OCI-LY7 (cell line): ENCODE measurements around the gene ZNF335. TPM values are rescaled to one million over a fixed set of nuclear protein-coding genes. Genes with fewer than 3 reads are reported as not detected.

ENCODE experiments used
- BruUV-seq: library from RNA; stranded (reverse); fragments of 400-500 nt; replicated peaks from 2 replicates; lab custom pipeline; 2021; lab: Mats Ljungman, UMichigan
- CTCF ChIA-PET: fragments of 300-600 bp; sonication (Branson Sonifier 250); formaldehyde crosslinking; loops from one replicate; lab custom pipeline; 2022; ENCODE audit warnings: antibody characterized with exemption; ENCODE audit not compliant: unreplicated experiment; lab: Charles Lee
- POLR2A ChIA-PET: fragments of 300-600 bp; sonication (Branson Sonifier 250); formaldehyde crosslinking; loops from one replicate; lab custom pipeline; 2022; ENCODE audit warnings: antibody characterized with exemption; lab: Charles Lee
- DNase-seq: peaks from one replicate; pipeline ENCODE4 v3.0.0-alpha.2; 2015; ENCODE audit warnings: low spot score
- H2AFZ ChIP-seq: fragments of 200-600 bp; sonication (generic), shearing (Covaris generic); 2 replicates; pipeline ENCODE4 v1.6.1; 2014; ENCODE audit warnings: mild to moderate bottlenecking, antibody characterized with exemption, low read length, moderate library complexity
- H3K27ac ChIP-seq: fragments of 200-600 bp; sonication (generic); 2 replicates; pipeline ENCODE4 v1.5.1; 2014; ENCODE audit warnings: mixed run types, low read depth, mild to moderate bottlenecking, moderate library complexity, low read length, inconsistent platforms; ENCODE audit not compliant: poor library complexity, severe bottlenecking
- H3K36me3 ChIP-seq: fragments of 200-600 bp; sonication (generic); 2 replicates; pipeline ENCODE4 v1.6.1; 2014; ENCODE audit warnings: mild to moderate bottlenecking, antibody characterized with exemption, low read length, moderate library complexity, mixed read lengths; ENCODE audit not compliant: insufficient read depth
- H3K4me1 ChIP-seq: fragments of 200-600 bp; sonication (generic); 2 replicates; pipeline ENCODE4 v1.5.1; 2014; ENCODE audit warnings: mild to moderate bottlenecking, low read length; ENCODE audit not compliant: insufficient read depth, poor library complexity, severe bottlenecking
- H3K4me2 ChIP-seq: fragments of 200-600 bp; sonication (generic); 2 replicates; pipeline ENCODE4 v1.6.1; 2014; ENCODE audit warnings: mild to moderate bottlenecking, low read length
- H3K4me3 ChIP-seq: fragments of 200-600 bp; sonication (generic); 2 replicates; pipeline ENCODE4 v1.5.1; 2014; ENCODE audit warnings: mild to moderate bottlenecking, low read depth, low read length; ENCODE audit not compliant: poor library complexity, severe bottlenecking
- H3K79me2 ChIP-seq: fragments of 200-600 bp; sonication (generic); 2 replicates; pipeline ENCODE4 v1.6.1; 2016; ENCODE audit warnings: low read depth, mild to moderate bottlenecking, low read length, moderate library complexity, mixed read lengths; ENCODE audit not compliant: insufficient read depth
- H3K9me2 ChIP-seq: fragments of 200-600 bp; sonication (generic); 2 replicates; pipeline ENCODE4 v1.6.1; 2016; ENCODE audit warnings: mild to moderate bottlenecking, low read length, mixed read lengths; ENCODE audit not compliant: insufficient read depth
- H3K9me3 ChIP-seq: fragments of 200-600 bp; sonication (generic); 2 replicates; pipeline ENCODE4 v1.6.1; 2014; ENCODE audit warnings: mild to moderate bottlenecking, mixed run types, low read length, mixed read lengths
- H4K20me1 ChIP-seq: fragments of 200-600 bp; sonication (generic); 2 replicates; pipeline ENCODE4 v1.6.1; 2014; ENCODE audit warnings: mild to moderate bottlenecking, antibody characterized with exemption, low read length, moderate library complexity, mixed read lengths; ENCODE audit not compliant: insufficient read depth
- EZH2phosphoT487 ChIP-seq: fragments of 200-600 bp; sonication (generic); IDR thresholded peaks from 2 replicates; pipeline ENCODE4 v1.6.1; 2018; ENCODE audit warnings: low read depth, borderline replicate concordance, mild to moderate bottlenecking, mixed run types, antibody characterized with exemption, low read length, moderate library complexity, mixed read lengths
- intact Hi-C: fragments of 100-400 bp; cut with micrococcal nuclease; formaldehyde crosslinking; loops from one replicate; pipeline ENCODE4 v1.10.0; 2022; ENCODE audit not compliant: unreplicated experiment
- total RNA-seq, 2 experiments: library from RNA; depleted of rRNA in 1 of 2; stranded (reverse); fragments of >200 nt in 1 of 2; shearing (Covaris generic) in 1 of 2; gene quantifications; 2 replicates each; pipeline ENCODE4 v1.2.3, GENCODE V29; 2014 to 2022
- TF ChIP-seq, protein P1 (sequence below): fragments of 200-600 bp; sonication (generic); conservative IDR thresholded peaks from 2 replicates; pipeline ENCODE4 v1.5.1; 2014; ENCODE audit warnings: mild to moderate bottlenecking, antibody characterized with exemption, low read length, moderate library complexity, mixed read lengths

The ZNF335 gene
- total RNA-seq, 2 experiments from 2014 or later, result 21.0 to 28.4 TPM

DNA sequence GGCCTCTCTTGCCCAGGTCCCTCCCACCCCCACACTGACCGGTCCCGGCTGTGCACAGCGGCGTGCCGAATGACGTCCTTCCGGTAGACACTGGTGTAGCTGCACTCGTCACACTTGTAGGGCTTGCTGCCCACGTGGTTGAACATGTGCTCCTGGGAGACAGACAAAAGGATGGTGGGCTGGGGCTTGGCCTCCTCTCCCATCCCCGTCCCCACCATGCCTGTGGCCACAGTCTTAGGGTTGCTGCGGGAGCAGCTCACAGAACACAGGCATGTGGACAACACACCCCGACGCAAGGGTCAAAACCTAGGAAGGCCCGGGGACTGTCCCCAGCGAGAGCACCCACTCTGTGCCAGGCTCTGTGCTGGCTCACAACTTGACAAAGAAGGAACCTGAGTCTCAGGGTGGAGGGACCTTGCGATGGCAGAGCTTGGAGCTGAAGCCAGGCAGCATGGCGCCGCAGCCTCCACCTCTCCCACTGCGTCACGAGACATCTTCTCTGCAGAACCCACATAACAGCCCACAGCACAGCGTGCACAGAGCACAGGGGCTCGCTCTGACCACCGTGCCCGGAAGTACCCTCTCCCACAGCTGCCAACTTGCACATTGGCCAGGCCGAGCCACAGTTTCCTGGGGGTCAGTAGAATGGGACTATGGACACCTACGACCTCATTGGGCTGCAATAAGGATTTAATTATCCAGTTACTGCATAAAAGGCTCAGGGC, 9.8 kb downstream of the ZNF335 start:
- no peak overlapping the region for H3K4me2 ChIP-seq
- H3K79me2 ChIP-seq, result no peaks in the 10 kb centered on the region
- intact Hi-C loops, result no loop called here
- H3K9me2 ChIP-seq, result no peaks in the 10 kb centered on the region
- H3K4me3 ChIP-seq, result no peak overlapping the region
- no peak overlapping the region for H2AFZ ChIP-seq
- H4K20me1 ChIP-seq, result no peaks in the 10 kb centered on the region
- no peaks in the 10 kb centered on the region for H3K9me3 ChIP-seq
- no peak for DNase-seq
- H3K36me3 ChIP-seq, result peaks cover 87% of the 10 kb centered on the region
- no peaks in the 10 kb centered on the region for H3K4me1 ChIP-seq
- CTCF ChIA-PET, result interaction anchor here (0.6 kb wide), 1 partner anchor 159 kb away, joined by 3 read pairs; no protein-coding TSS in a partner anchor
- no TSS peak for BruUV-seq
- no peak overlapping the region for H3K27ac ChIP-seq
- POLR2A ChIA-PET, result no interaction called here
- TF ChIP-seq EZH2phosphoT487, result no peak
- TF ChIP-seq, protein P1, sequence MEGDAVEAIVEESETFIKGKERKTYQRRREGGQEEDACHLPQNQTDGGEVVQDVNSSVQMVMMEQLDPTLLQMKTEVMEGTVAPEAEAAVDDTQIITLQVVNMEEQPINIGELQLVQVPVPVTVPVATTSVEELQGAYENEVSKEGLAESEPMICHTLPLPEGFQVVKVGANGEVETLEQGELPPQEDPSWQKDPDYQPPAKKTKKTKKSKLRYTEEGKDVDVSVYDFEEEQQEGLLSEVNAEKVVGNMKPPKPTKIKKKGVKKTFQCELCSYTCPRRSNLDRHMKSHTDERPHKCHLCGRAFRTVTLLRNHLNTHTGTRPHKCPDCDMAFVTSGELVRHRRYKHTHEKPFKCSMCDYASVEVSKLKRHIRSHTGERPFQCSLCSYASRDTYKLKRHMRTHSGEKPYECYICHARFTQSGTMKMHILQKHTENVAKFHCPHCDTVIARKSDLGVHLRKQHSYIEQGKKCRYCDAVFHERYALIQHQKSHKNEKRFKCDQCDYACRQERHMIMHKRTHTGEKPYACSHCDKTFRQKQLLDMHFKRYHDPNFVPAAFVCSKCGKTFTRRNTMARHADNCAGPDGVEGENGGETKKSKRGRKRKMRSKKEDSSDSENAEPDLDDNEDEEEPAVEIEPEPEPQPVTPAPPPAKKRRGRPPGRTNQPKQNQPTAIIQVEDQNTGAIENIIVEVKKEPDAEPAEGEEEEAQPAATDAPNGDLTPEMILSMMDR, result no peak

GRCh38 chr20:45959956-45960630, 11.9 kb downstream of the ZNF335 start:
- DNase-seq, result no peak
- intact Hi-C loops, result no loop called here
- no peaks in the 10 kb centered on the region for H4K20me1 ChIP-seq
- H3K4me3 ChIP-seq, result no peak overlapping the region
- TF ChIP-seq, protein P1, result no peak
- TF ChIP-seq EZH2phosphoT487, result no peak
- H3K36me3 ChIP-seq, result peaks cover 84% of the 10 kb centered on the region
- H3K9me3 ChIP-seq, result no peaks in the 10 kb centered on the region
- no TSS peak for BruUV-seq
- H3K9me2 ChIP-seq, result no peaks in the 10 kb centered on the region
- POLR2A ChIA-PET, result interaction anchor here (0.8 kb wide), 1 partner anchor 11 kb away, joined by 5 read pairs; no protein-coding TSS in a partner anchor
- no peak overlapping the region for H3K27ac ChIP-seq
- H3K4me2 ChIP-seq, result no peak overlapping the region
- no peaks in the 10 kb centered on the region for H3K79me2 ChIP-seq
- no peak overlapping the region for H2AFZ ChIP-seq
- no peaks in the 10 kb centered on the region for H3K4me1 ChIP-seq
- CTCF ChIA-PET, result interaction anchor here (1.2 to 1.9 kb wide), 2 partner anchors 9 to 11 kb away, joined by 3 to 7 read pairs; no protein-coding TSS in a partner anchor
